Activated T-helper 2 cell treated with anti-CD3 and anti-CD28 coated beads, Interferon-gamma antibody, Interleukin-2, Interleukin-4, amounts not matched to agents 10 μg/mL and 5 μg/mL and 100 μg/mL, durations not matched to agents 14 hours and 24 hours and 36 hours (primary cell): ENCODE data around the gene SLC39A5. TPM values are rescaled to one million over a fixed set of nuclear protein-coding genes. Genes with fewer than 3 reads are reported as not detected.
A peak's percentile ranks its signal among the peaks of the same experiment; 100 is the strongest.
"Not testable (repeated sequence)": the region's sequence is repeated elsewhere in the genome, so short reads cannot be mapped to it uniquely, and the experiment has no call there.

Source experiments
- DNase-seq: peaks from one replicate; pipeline ENCODE4 v3.0.0; 2021; ENCODE audit warnings: low spot score
- H3K27ac Mint-ChIP-seq: one replicate; pipeline ENCODE4 v1.8.0; 2021; ENCODE audit warnings: mixed read lengths
- H3K27me3 Mint-ChIP-seq: one replicate; pipeline ENCODE4 v1.8.0; 2021; ENCODE audit warnings: low read depth, mixed read lengths
- H3K36me3 Mint-ChIP-seq: one replicate; pipeline ENCODE4 v1.8.0; 2021; ENCODE audit warnings: low read depth, mixed read lengths
- H3K4me1 Mint-ChIP-seq: one replicate; pipeline ENCODE4 v1.8.0; 2021; ENCODE audit warnings: low read depth, mixed read lengths
- H3K4me3 Mint-ChIP-seq: one replicate; pipeline ENCODE4 v1.8.0; 2021; ENCODE audit warnings: low read depth, mild to moderate bottlenecking, moderate library complexity, mixed read lengths
- H3K9me3 Mint-ChIP-seq: one replicate; pipeline ENCODE4 v1.8.0; 2021; ENCODE audit warnings: mixed read lengths
- intact Hi-C: fragments of 100-400 bp; cut with micrococcal nuclease; formaldehyde crosslinking; loops from one replicate; pipeline ENCODE4 v1.15.1; 2023
- total RNA-seq: library from RNA; stranded (reverse); gene quantifications from 2 replicates; pipeline ENCODE4 v1.2.3, GENCODE V29; 2022

The SLC39A5 gene
- total RNA-seq, 1 donor from 2014 or later = 0.39 TPM

DNA sequence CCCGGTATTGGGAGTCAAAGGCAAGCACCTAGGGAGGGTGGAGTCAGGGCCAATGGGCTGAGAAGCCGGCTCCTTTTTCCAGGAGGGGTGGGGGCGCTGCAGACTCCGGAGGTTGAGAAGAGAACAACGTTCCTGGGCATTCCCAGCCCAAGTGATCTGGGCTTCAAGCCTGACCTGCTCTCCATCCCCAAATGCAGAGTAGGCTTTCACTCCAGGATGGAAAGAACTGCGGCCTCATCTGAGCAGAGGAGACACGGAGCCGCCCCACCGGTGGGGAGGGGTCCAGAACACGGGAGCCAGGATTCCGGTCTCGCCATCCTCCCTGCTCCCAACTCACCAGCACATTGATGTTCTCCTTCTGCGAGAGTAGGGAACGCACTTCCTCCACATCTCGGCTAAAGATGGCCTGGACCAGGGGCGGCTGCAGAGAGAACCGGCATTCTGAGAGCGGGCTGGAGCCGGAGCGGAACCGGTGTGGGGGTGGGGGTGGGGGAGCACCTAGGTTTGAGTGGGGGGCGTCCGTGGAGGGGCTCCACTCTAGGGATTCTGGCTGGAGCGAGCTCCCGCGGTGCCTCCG, 27.7 kb downstream of the SLC39A5 start:
- H3K9me3 Mint-ChIP-seq = no peaks in the 10 kb centered on the region
- intact Hi-C loops = loop anchor here (2.0 to 5.0 kb wide), 2 partner anchors 65 to 140 kb away; partner anchors contain the start of genes RPL41 and ZC3H10

DNA sequence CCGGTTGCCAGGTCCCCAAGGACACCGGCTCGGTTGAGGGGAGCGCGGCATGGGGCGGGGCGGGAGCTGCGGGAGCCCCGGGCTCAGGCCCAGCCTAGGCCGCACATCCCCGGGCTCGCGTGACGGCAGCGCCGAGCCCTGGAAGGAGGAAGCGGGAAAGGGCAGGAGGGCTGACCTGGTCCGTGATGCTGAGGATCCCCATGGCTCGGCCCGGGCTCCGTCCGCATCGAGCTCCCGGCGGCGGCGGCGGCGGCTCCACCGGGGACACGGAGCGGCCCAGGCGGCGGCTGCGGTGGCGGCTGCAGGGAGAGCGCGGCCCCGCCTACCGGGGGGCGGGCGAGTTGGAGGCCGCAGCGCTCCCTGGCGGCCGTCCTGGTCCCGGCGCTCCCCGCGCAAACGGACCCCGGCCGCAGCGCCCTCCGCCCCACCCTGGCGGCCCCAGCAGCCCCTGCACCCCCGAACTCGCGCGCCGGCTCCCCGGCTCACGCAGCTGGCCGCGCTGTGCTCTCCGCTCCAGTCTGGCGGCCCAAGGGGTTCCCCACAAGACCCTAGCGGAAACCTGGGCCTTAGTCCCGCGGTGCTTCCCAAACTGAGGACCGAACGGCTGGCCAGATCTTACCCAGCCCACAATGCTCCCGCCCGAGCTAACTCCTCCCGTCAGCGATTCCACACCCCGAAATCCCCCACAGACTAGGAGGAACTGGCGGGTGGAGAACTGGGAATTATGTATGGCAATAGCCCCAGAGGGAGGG, 28.4 kb downstream of the SLC39A5 start, which contains the start of gene ANKRD52:
Gene ANKRD52 (minus strand): TSS at position 317 of the 752 bp plus-strand sequence. CDS start 115 bp downstream, at position 202.
- H3K9me3 Mint-ChIP-seq = no peaks in the 10 kb centered on the region
- H3K27me3 Mint-ChIP-seq = no peaks in the 10 kb centered on the region
- intact Hi-C loops = loop anchor here (5.0 kb wide), 1 partner anchor 141 kb away; the partner anchor contains the start of genes RPL41 and ZC3H10
- peak; percentile 80 for DNase-seq
- H3K27ac Mint-ChIP-seq = peak within 1 kb of the TSS; percentile 73
- H3K4me1 Mint-ChIP-seq = peaks cover 11% of the 10 kb centered on the region
- peak within 1 kb of the TSS; percentile 87 for H3K4me3 Mint-ChIP-seq
- H3K36me3 Mint-ChIP-seq = peaks cover 23% of the 10 kb centered on the region

More for the DNA sequence above, 27.7 kb downstream of the SLC39A5 start:
- no peaks in the 10 kb centered on the region for H3K27me3 Mint-ChIP-seq
- peaks cover 30% of the 10 kb centered on the region for H3K36me3 Mint-ChIP-seq
- H3K4me1 Mint-ChIP-seq = peaks cover 11% of the 10 kb centered on the region
- DNase-seq = no peak
- peak overlapping the region; percentile 86 for H3K4me3 Mint-ChIP-seq
- H3K27ac Mint-ChIP-seq = peak overlapping the region; percentile 71

DNA sequence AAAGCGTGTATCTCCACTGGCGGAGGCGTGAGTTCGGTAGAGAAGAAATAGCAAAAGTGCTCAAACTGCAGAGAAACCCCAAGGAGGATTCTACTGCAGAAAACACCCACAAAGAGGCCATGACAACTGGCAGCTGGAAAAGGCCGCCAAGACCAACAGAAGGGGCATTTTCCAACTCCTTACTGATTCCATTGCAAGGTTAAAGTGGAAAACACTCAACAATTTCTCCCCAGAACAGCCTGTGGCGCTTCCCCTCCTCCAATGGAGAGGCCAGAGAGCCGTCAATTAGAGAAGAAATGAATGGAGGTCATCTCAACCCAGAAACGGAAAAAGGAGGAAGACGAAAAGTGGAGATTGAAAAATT, 29.0 kb downstream of the SLC39A5 start:
- Mint-ChIP-seq H3K4me1 (peaks cover 11% of the 10 kb centered on the region), H3K27ac (peak overlapping the region; percentile 73), H3K27me3 (no peaks in the 10 kb centered on the region), H3K36me3 (peaks cover 17% of the 10 kb centered on the region), H3K4me3 (peak overlapping the region; percentile 87), H3K9me3 (no peaks in the 10 kb centered on the region)
- DNase-seq = no peak
- intact Hi-C loops = loop anchor here (5.0 kb wide), 1 partner anchor 142 kb away; the partner anchor contains the start of genes RPL41 and ZC3H10

DNA sequence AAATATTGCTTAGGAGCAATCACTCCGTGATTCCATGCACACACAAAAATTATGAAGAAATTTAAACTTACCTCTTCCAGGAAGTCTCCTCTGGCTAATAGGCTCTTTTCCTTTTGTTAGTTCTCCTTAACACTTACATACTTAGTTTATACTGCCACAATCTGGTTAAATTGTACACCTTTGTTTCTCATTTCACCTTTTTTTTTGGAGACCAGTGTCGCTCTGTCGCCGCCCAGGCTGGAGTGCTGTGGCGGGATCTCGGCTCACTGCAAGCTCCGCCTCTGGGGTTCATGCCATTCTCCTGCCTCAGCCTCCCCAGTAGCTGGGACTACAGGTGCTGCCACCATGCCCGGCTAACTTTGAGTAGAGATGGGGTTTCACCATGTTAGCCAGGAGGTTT, 30.5 kb downstream of the SLC39A5 start:
- Mint-ChIP-seq H3K27ac (no peak overlapping the region), H3K4me1 (peaks cover 11% of the 10 kb centered on the region), H3K4me3 (peak overlapping the region; percentile 49), H3K9me3 (no peaks in the 10 kb centered on the region), H3K27me3 (no peaks in the 10 kb centered on the region), H3K36me3 (peaks cover 5% of the 10 kb centered on the region)
- no peak for DNase-seq
- intact Hi-C loops = no loop called here

DNA sequence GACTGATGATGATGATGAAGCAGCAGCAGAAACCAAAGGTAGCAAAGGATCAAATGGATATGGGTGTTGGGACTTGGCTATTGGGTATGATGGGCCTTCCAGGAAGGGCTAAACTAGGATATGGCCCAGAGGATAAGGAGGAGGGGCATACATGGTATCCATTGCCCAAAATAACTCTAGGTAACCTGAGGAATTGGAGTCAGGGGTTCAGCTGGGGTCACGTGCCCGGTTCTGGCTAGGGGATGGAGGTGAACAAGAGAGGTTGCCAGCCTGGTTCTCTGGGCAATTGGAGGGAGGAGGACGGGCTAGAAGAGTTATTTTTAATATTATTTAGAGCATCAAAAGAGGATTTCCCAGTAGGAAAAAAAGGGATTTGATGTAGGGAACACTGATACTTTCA, 31.1 kb downstream of the SLC39A5 start:
- Mint-ChIP-seq H3K4me1 (peaks cover 13% of the 10 kb centered on the region), H3K36me3 (peaks cover 4% of the 10 kb centered on the region), H3K4me3 (no peak overlapping the region), H3K9me3 (no peaks in the 10 kb centered on the region), H3K27ac (no peak overlapping the region), H3K27me3 (no peaks in the 10 kb centered on the region)
- no peak for DNase-seq
- intact Hi-C loops = no loop called here

DNA sequence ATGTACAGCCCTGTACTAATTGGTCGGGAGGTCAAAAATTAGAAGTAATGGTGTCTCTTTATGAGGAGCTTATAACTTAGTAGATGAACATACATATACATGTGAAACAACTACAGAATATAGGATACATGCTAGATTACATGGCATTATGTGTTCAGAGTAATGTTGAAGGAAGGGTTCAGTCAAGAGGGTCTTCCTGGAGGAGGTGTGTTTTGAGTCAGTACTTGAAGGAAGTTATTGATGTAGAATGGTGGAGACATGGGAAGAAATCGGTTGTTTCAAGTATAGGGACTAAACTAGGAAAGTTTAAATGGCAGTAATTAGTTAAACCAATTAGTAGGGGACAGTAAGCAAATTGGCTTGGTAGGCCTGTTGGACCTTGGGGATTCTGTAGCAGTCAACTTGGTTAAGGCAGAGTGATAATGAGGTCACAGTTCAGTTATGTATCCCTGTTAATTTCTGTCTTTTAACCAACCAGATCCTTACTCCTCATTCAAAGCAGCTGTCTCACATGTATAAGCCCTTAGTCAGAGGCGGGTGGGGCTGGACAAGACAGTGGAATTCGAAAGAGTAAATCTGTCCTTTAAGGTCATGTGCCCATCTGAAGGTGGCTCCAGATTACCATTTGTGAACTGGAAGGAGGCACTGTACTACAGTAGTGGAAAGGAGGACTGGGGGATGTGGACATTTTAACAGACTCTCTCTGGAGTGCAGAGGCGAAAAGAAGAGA, 31.8 kb downstream of the SLC39A5 start:
- no peak overlapping the region for H3K4me3 Mint-ChIP-seq

DNA sequence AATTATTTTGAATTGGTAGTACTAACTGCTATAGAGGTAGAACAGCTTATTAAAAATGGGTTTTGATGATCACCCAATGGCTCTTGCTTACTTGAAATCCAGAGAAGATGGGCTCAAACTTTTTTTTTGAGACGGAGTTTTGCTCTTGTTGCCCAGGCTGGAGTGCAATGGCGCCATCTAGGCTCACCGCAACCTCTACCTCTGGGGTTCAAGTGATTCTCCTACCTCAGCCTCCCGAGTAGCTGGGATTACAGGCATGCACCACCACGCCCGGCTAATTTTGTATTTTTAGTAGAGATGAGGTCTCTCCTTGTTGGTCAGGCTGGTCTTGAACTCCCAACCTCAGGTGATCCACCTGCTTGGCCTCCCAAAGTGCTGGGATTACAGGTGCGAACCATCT, 33.1 kb downstream of the SLC39A5 start:
- H3K4me3 Mint-ChIP-seq, DNase-seq, H3K27ac Mint-ChIP-seq, H3K27me3 Mint-ChIP-seq, intact Hi-C loops, H3K36me3 Mint-ChIP-seq, H3K9me3 Mint-ChIP-seq: not testable (repeated sequence)
- peaks cover 21% of the 10 kb centered on the region for H3K4me1 Mint-ChIP-seq

More for the DNA sequence above, 31.8 kb downstream of the SLC39A5 start:
- intact Hi-C loops = no loop called here
- no peaks in the 10 kb centered on the region for H3K9me3 Mint-ChIP-seq
- peaks cover 15% of the 10 kb centered on the region for H3K4me1 Mint-ChIP-seq
- H3K27ac Mint-ChIP-seq = no peak overlapping the region
- no peaks in the 10 kb centered on the region for H3K36me3 Mint-ChIP-seq
- H3K27me3 Mint-ChIP-seq = no peaks in the 10 kb centered on the region
- DNase-seq = no peak

DNA sequence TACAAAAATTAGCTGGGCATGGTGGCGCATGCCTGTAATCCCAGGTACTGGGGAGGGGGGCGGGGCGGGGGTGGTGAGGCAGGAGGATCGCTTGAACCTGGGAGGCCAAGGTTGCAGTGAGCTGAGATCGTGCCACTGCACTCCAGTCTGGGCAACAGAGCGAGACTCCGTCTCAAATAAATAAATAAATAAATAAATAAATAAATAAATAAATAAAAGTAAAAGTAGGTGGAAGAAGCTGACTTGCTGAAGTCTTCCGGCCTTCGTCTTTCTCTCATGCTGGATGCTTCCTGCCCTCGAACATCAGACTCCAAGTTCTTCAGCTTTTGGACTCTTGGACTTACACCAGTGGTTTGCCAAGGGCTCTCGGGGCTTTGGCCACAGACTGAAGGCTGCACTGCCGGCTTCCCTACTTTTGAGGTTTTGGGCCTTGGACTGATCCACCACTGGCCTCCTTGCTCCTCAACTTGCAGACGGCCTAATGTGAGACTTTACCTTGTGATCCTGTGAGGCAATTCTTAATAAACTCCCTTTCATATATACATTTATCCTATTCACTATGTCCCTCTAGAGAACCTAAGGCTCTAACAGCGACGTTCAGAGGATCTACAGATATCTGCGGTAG, 36.3 kb downstream of the SLC39A5 start:
- peaks cover 17% of the 10 kb centered on the region for H3K4me1 Mint-ChIP-seq
- H3K36me3 Mint-ChIP-seq, H3K27me3 Mint-ChIP-seq, DNase-seq, H3K9me3 Mint-ChIP-seq: not testable (repeated sequence)
- H3K4me3 Mint-ChIP-seq = peak overlapping the region; percentile 96
- intact Hi-C loops = loop anchor here (1.0 to 2.0 kb wide), 3 partner anchors 41 to 73 kb away; partner anchors contain the start of gene NABP2
- peak overlapping the region; percentile 87 for H3K27ac Mint-ChIP-seq

DNA sequence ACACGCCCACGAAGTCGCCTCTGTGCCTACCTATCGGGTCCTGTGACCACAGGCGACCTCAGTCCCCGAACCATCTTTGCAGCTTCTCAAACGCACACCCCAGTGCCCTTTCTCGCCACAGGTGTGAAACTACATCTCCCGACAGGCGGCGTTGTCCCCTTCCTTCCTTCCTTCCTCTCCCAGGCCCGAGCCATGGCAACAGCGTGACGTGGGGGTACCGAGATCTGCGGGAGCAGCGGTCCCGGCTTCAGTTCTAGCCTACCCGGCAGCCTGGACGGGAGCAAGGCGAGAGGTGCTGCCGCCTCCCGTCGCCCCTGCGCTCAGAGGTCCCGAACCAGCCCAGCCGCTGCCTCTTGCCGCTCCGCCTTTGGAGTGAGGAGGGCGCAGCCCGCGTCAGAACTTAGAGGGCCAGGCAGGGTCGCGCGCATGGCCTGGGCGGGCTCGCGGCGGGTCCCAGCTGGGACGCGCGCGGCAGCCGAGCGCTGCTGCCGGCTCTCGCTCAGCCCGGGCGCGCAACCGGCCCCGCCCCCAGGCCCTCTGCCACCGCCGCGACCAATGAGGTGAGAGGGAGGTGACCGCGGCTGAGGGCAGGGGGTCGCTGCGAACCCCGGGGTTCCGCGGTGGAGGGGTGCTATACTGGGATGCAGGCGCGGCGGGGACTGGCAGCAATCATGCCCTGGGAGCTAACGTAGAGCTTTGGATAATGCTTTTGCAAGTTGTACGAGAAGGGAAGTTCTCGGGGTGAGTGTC, 37.0 kb downstream of the SLC39A5 start, which contains the start of gene COQ10A:
Gene COQ10A (plus strand): TSS at position 250 of the 750 bp plus-strand sequence. CDS start 177 bp downstream, at position 427.
- peak within 1 kb of the TSS; percentile 96 for H3K4me3 Mint-ChIP-seq
- peaks cover 17% of the 10 kb centered on the region for H3K4me1 Mint-ChIP-seq
- peak; percentile 85 for DNase-seq
- intact Hi-C loops = loop anchor here (1.0 to 2.0 kb wide), 4 partner anchors 33 to 74 kb away; partner anchors contain the start of genes CS and NABP2
- no peaks in the 10 kb centered on the region for H3K27me3 Mint-ChIP-seq
- H3K27ac Mint-ChIP-seq = peak within 1 kb of the TSS; percentile 87
- peaks cover 12% of the 10 kb centered on the region for H3K36me3 Mint-ChIP-seq
- H3K9me3 Mint-ChIP-seq = no peaks in the 10 kb centered on the region

DNA sequence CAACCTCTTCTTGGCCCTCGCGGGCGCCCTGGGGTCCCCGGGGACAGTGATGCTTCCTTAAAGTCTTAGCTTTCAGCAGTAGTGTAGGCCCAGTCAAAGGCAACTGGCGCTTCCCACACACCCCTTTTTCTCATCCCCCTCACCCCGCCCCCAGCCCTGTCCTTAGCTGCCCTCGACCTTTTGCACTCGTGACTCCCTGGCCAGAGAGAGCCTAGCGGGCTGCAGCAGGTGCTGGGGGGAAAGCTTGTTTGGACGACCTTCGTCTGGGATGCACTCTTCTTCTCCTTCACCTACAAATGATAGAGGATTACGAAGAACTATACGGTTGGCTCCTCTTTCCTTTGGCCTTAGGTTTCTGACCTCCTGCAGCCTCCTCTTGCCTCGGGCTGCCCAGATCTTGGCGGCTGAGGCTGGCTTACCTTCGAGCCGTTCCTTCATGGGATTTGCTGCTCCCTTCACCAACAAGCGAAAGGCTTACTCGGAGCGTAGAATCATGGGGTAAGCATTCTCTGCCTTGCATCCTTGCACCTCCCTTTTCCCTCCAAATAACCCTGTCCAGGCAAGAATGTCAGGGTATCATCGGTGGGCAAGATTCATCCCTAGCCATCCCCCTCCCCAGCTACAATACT, 37.7 kb downstream of the SLC39A5 start:
- Mint-ChIP-seq H3K9me3 (no peaks in the 10 kb centered on the region), H3K36me3 (peaks cover 19% of the 10 kb centered on the region), H3K27ac (peak overlapping the region; percentile 36), H3K4me1 (peaks cover 17% of the 10 kb centered on the region), H3K4me3 (peak overlapping the region; percentile 79), H3K27me3 (no peaks in the 10 kb centered on the region)
- intact Hi-C loops = loop anchor here (1.0 to 2.0 kb wide), 3 partner anchors 33 to 75 kb away; partner anchors contain the start of genes CS and NABP2
- no peak for DNase-seq

DNA sequence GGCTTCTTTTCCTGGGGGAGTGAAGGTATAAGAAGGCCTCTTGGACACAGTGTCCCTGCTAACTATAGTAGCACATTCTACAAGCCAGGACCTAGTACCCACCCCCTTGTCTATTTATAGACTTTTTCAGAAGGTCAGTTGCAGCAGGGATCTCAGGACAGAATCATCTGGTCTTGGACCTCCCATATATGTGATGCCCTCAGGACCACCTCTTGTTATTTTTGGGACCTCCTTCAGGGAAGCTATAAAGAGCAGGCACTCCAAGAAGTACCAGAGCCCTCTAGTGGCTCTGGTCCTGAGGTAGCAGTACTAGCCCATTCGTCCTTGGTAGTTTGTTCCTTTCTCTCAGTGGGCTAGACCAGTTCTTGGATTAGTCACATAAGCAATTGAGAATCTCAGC, 41.2 kb downstream of the SLC39A5 start:
- no peak overlapping the region for H3K27ac Mint-ChIP-seq
- intact Hi-C loops = no loop called here

More for the DNA sequence above, 41.2 kb downstream of the SLC39A5 start:
- DNase-seq = no peak
- no peaks in the 10 kb centered on the region for H3K27me3 Mint-ChIP-seq
- H3K4me3 Mint-ChIP-seq = no peak overlapping the region
- H3K36me3 Mint-ChIP-seq = peaks cover 41% of the 10 kb centered on the region
- H3K4me1 Mint-ChIP-seq = peaks cover 15% of the 10 kb centered on the region
- H3K9me3 Mint-ChIP-seq = no peaks in the 10 kb centered on the region
